GM23248 (cell line): ENCODE data around the gene SLC12A6. TPM values are rescaled to one million over a fixed set of nuclear protein-coding genes. Genes with fewer than 3 reads are reported as not detected.
A peak's percentile ranks its signal among the peaks of the same experiment; 100 is the strongest.

ENCODE experiments used
- DNase-seq: peaks from one replicate; pipeline ENCODE4 v3.0.0-alpha.2; 2015
- H2AFZ ChIP-seq: fragments of 200-600 bp; sonication (generic); 2 replicates; pipeline ENCODE4 v1.6.1; 2016; ENCODE audit warnings: antibody characterized with exemption
- H3F3A ChIP-seq: fragments of 200-600 bp; sonication (generic); 2 replicates; pipeline ENCODE4 v1.6.1; 2016; ENCODE audit warnings: mild to moderate bottlenecking, antibody characterized with exemption, mixed run types; ENCODE audit not compliant: insufficient read depth
- H3K27ac ChIP-seq: fragments of 200-600 bp; sonication (generic); 2 replicates; pipeline ENCODE4 v1.5.1; 2016; ENCODE audit warnings: mild to moderate bottlenecking
- H3K27me3 ChIP-seq: fragments of 200-600 bp; sonication (generic); replicated peaks from 2 replicates; pipeline ENCODE4 v1.6.1; 2016; ENCODE audit warnings: mild to moderate bottlenecking; ENCODE audit not compliant: insufficient read depth
- H3K36me3 ChIP-seq: fragments of 200-600 bp; sonication (generic); 2 replicates; pipeline ENCODE4 v1.6.1; 2016; ENCODE audit warnings: low read depth, mild to moderate bottlenecking
- H3K4me1 ChIP-seq: fragments of 200-600 bp; sonication (generic); 2 replicates; pipeline ENCODE4 v1.6.1; 2016; ENCODE audit warnings: mild to moderate bottlenecking; ENCODE audit not compliant: insufficient read depth
- H3K4me2 ChIP-seq: fragments of 200-600 bp; sonication (generic); one replicate; pipeline ENCODE4 v1.6.1; 2016; ENCODE audit warnings: mild to moderate bottlenecking; ENCODE audit not compliant: unreplicated experiment
- H3K4me3 ChIP-seq: fragments of 200-600 bp; sonication (generic); 2 replicates; pipeline ENCODE4 v1.5.1; 2016; ENCODE audit warnings: mild to moderate bottlenecking
- H3K79me2 ChIP-seq: fragments of 200-600 bp; sonication (generic); 2 replicates; pipeline ENCODE4 v1.6.1; 2016; ENCODE audit warnings: mild to moderate bottlenecking; ENCODE audit not compliant: insufficient read depth
- H3K9ac ChIP-seq: fragments of 200-600 bp; sonication (generic); 2 replicates; pipeline ENCODE4 v1.6.1; 2016; ENCODE audit warnings: mild to moderate bottlenecking
- H3K9me2 ChIP-seq: fragments of 200-600 bp; sonication (generic); 2 replicates; pipeline ENCODE4 v1.6.1; 2016; ENCODE audit warnings: mixed run types, mild to moderate bottlenecking, moderate library complexity; ENCODE audit not compliant: insufficient read depth
- H3K9me3 ChIP-seq: fragments of 200-600 bp; sonication (generic); one replicate; pipeline ENCODE4 v1.6.1; 2017; ENCODE audit warnings: low read depth
- H4K20me1 ChIP-seq: fragments of 200-600 bp; sonication (generic); 2 replicates; pipeline ENCODE4 v1.6.0; 2016; ENCODE audit not compliant: insufficient read depth
- EZH2 ChIP-seq: fragments of 200-600 bp; sonication (generic); IDR thresholded peaks from 2 replicates; pipeline ENCODE4 v1.6.1; 2018; ENCODE audit warnings: antibody characterized with exemption, mild to moderate bottlenecking; ENCODE audit not compliant: insufficient read depth, poor library complexity, severe bottlenecking
- EZH2phosphoT487 ChIP-seq: fragments of 200-600 bp; sonication (generic); IDR thresholded peaks from 2 replicates; pipeline ENCODE4 v1.6.1; 2018; ENCODE audit warnings: antibody characterized with exemption, moderate library complexity, mild to moderate bottlenecking, low read depth; ENCODE audit not compliant: insufficient read depth
- WGBS, 2 experiments: methylation state at CpG; one replicate each; pipeline ENCODE4 v1.1.6; 2015 to 2017; ENCODE audit warnings: low lambda C conversion rate in 2 of 2, low coverage in 1 of 2; ENCODE audit errors: missing lambda C conversion rate in 2 of 2; 5-methylcytosine and 5-hydroxymethylcytosine counted together
- in situ Hi-C: fragments of 300-500 bp; cut with MboI; formaldehyde crosslinking; loops from 2 replicates; pipeline ENCODE4 v1.15.0; 2020
- polyA plus RNA-seq: library from polyadenylated mRNA; unstranded; fragments of >200 nt; fragmentation: Nextera tagmentation; extraction: Ambion mirVana; gene quantifications from 2 replicates; pipeline ENCODE4 v1.2.1, GENCODE V29; 2016
- total RNA-seq: library from RNA; depleted of rRNA; stranded (reverse); fragments of >200 nt; shearing (Covaris generic); gene quantifications from 2 replicates; pipeline ENCODE4 v1.2.3, GENCODE V29; 2014

Gene SLC12A6
- total and polyA plus RNA-seq, 2 experiments from 2014 or later, result 4.3 to 19.2 TPM

DNA sequence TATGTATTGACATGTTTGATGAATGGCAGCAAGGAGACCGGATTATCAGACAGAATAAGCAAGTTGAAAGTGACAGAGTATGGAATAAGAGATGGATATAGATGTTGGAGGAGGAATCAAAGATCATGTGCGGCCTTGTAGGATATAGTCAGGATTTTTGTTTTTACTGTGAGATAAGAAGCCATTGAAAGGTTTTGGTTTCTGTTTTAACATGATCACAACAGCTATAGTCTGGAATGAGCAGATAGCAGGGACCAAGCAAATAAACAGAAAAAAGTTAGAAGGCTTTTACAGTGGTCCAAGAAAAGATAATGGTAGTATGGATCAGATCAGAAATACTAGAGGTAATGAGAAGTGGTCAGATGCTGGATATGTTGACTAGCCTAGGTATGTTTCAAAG is 52.6 kb downstream of the SLC12A6 start:
- no peak overlapping the region for H3K4me2 ChIP-seq
- H3K9ac ChIP-seq, result no peak overlapping the region
- no peak overlapping the region for H2AFZ ChIP-seq
- in situ Hi-C loops, result no loop called here
- H3K9me3 ChIP-seq, result no peaks in the 10 kb centered on the region
- H3K79me2 ChIP-seq, result no peaks in the 10 kb centered on the region
- H3K9me2 ChIP-seq, result no peaks in the 10 kb centered on the region
- H3K4me1 ChIP-seq, result no peaks in the 10 kb centered on the region
- no peaks in the 10 kb centered on the region for H3K36me3 ChIP-seq
- H3F3A ChIP-seq, result no peaks in the 10 kb centered on the region
- DNase-seq, result no peak
- TF ChIP-seq EZH2phosphoT487 (no peak), EZH2 (no peak)
- 77 to 82% methylated on average over 2 of the region's 2 CpGs for WGBS, 2 experiments
- H4K20me1 ChIP-seq, result no peaks in the 10 kb centered on the region
- H3K4me3 ChIP-seq, result no peak overlapping the region
- no peak overlapping the region for H3K27ac ChIP-seq
- H3K27me3 ChIP-seq, result no peaks in the 10 kb centered on the region

DNA sequence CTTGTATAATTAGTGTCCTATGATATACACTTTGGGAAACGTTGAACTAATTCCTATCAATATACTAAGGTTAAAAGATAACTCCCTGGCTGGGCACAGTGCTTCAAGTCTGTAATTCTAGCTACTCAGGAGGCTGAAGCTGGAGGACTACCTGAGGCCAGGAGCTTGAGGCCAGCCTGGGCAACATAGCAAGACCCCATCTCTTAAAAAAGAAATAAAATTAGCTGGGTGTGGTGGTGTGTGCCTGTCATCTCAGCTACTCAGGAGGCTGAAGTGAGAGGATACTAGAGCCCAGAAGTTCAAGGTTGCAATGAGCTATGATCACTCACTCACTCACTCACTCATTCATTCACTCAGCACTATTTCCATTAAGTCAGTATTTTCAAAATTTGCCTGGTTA is 55.2 kb downstream of the SLC12A6 start:
- no peak overlapping the region for H3K9ac ChIP-seq
- 95 to 100% methylated on average over 1 of the region's 1 CpG for WGBS, 2 experiments
- 0 out of 2 replicates have a peak, but pooled peaks cover 4% of the 10 kb centered on the region for H3K4me1 ChIP-seq
- no peaks in the 10 kb centered on the region for H3K27me3 ChIP-seq
- TF ChIP-seq EZH2phosphoT487, result no peak
- TF ChIP-seq EZH2, result no peak
- H3K4me3 ChIP-seq, result no peak overlapping the region
- in situ Hi-C loops, result no loop called here
- H3K27ac ChIP-seq, result no peak overlapping the region
- DNase-seq, result no peak
- H3K9me2 ChIP-seq, result no peaks in the 10 kb centered on the region
- no peak overlapping the region for H3K4me2 ChIP-seq
- H3K36me3 ChIP-seq, result no peaks in the 10 kb centered on the region
- H2AFZ ChIP-seq, result no peak overlapping the region
- H3K79me2 ChIP-seq, result peaks cover 5% of the 10 kb centered on the region; the same call in 1 of the 2 replicates
- H4K20me1 ChIP-seq, result no peaks in the 10 kb centered on the region
- H3F3A ChIP-seq, result no peaks in the 10 kb centered on the region
- no peaks in the 10 kb centered on the region for H3K9me3 ChIP-seq

DNA sequence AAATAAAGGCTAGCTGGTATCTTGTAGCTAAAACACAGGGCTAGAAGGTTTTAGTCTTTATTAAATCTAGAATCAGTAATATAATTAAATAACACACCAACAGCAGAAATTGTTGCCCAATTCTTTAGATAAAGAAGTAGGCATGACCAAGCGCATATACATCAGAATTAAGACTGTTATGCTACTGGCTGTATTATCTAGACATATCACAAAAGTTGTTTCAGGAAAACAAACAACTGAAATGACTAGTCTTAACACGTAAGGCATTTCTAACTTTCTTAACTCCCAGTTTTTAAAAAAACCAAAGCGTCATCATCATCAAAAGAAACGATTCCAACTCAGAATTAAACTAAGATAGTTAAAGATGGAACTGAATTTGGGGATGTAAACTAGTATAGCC is 57.4 kb downstream of the SLC12A6 start:
- TF ChIP-seq EZH2phosphoT487, result no peak
- no peak for TF ChIP-seq EZH2

DNA sequence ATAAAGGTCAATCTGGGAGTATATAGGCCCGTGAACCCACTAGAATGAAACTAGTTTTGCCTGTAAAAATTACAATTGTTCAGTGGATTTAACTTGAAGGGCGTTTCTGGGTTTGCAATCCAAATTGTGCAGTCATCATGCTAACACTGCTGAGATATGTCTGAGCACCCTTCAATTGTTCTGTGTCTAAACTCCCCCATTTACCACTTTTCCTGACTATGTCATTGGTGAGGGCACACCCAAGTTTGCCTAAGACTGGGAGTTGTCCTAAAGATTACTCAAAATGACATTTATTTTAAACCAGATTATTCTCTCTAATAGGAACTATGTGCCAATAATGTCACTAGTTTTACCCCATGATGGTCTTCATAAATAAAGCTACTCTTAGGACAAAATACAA is 58.2 kb downstream of the SLC12A6 start:
- TF ChIP-seq EZH2 (no peak), EZH2phosphoT487 (no peak)
- H3F3A ChIP-seq, result no peaks in the 10 kb centered on the region
- in situ Hi-C loops, result no loop called here
- H3K4me2 ChIP-seq, result no peak overlapping the region
- H3K9me2 ChIP-seq, result no peaks in the 10 kb centered on the region
- H3K4me1 ChIP-seq, result peaks cover 20% of the 10 kb centered on the region
- DNase-seq, result peak; percentile 30
- no peak overlapping the region for H3K4me3 ChIP-seq
- no peak overlapping the region for H2AFZ ChIP-seq
- H3K27ac ChIP-seq, result no peak overlapping the region
- H3K27me3 ChIP-seq, result no peaks in the 10 kb centered on the region
- no peaks in the 10 kb centered on the region for H4K20me1 ChIP-seq
- peaks cover 5% of the 10 kb centered on the region; the same call in 1 of the 2 replicates for H3K79me2 ChIP-seq
- H3K9ac ChIP-seq, result no peak overlapping the region
- H3K36me3 ChIP-seq, result no peaks in the 10 kb centered on the region
- no peaks in the 10 kb centered on the region for H3K9me3 ChIP-seq
- 88% methylated on average over 2 of the region's 2 CpGs for WGBS, 2 experiments

More for the DNA sequence above, 57.4 kb downstream of the SLC12A6 start:
- Histone ChIP-seq H3K27ac (no peak overlapping the region), H2AFZ (no peak overlapping the region), H3K36me3 (no peaks in the 10 kb centered on the region), H3K9ac (no peak overlapping the region), H3K27me3 (no peaks in the 10 kb centered on the region), H3K9me3 (no peaks in the 10 kb centered on the region), H3F3A (no peaks in the 10 kb centered on the region), H3K4me1 (peaks cover 16% of the 10 kb centered on the region), H4K20me1 (no peaks in the 10 kb centered on the region), H3K4me2 (no peak overlapping the region), H3K9me2 (no peaks in the 10 kb centered on the region), H3K4me3 (no peak overlapping the region), H3K79me2 (peaks cover 5% of the 10 kb centered on the region; the same call in 1 of the 2 replicates)
- 90 to 94% methylated on average over 4 of the region's 4 CpGs for WGBS, 2 experiments
- in situ Hi-C loops, result no loop called here
- no peak for DNase-seq

DNA sequence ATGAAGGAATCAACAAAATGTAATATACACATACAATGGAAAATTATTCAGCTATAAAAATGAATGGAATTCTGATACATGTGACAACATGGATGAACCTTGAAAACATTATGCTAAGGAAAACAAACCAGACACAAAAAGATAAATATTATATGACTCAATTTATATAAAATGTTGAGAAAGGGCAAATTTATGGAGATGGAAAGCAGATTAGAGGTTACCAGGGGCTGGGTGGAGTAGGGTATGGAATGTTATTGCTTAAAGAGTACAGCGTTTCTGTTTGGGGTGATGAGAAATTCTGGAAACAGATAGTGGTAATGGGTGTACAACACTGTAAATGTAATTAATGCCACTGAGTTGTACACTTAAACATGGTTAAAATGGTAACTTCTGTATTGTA is 61.9 kb downstream of the SLC12A6 start:
- Histone ChIP-seq H3F3A (0 out of 2 replicates have a peak, but pooled peaks cover 3% of the 10 kb centered on the region), H3K9me3 (no peaks in the 10 kb centered on the region), H3K79me2 (peaks cover 5% of the 10 kb centered on the region; the same call in 1 of the 2 replicates), H2AFZ (no peak overlapping the region), H3K4me3 (no peak overlapping the region), H4K20me1 (no peaks in the 10 kb centered on the region), H3K27me3 (no peaks in the 10 kb centered on the region), H3K4me1 (peaks cover 23% of the 10 kb centered on the region), H3K4me2 (peak overlapping the region; percentile 5), H3K27ac (no peak overlapping the region), H3K9me2 (no peaks in the 10 kb centered on the region), H3K9ac (no peak overlapping the region), H3K36me3 (no peaks in the 10 kb centered on the region)
- in situ Hi-C loops, result no loop called here
- peak; percentile 2 for DNase-seq
- no peak for TF ChIP-seq EZH2phosphoT487
- no peak for TF ChIP-seq EZH2
- WGBS, 2 experiments, result 17 to 26% methylated on average over 1 of the region's 1 CpG
